ENCODE data around the gene APAF1.
A peak's percentile ranks its signal among the peaks of the same experiment; 100 is the strongest.

Gene APAF1

GRCh38 chr12:98669751-98670150 is 24.7 kb downstream of the APAF1 start:
- no peak for DNase-seq

GRCh38 chr12:98671459-98671858 is 26.4 kb downstream of the APAF1 start:
- DNase-seq: no peak

- DNase-seq: no peak
Measured at GRCh38 chr12:98674841-98675240, 29.8 kb downstream of the APAF1 start.

GRCh38 chr12:98678236-98678945 is 33.3 kb downstream of the APAF1 start:
- DNase-seq: no peak

GRCh38 chr12:98678946-98679610 is 34.0 kb downstream of the APAF1 start:
- no peak for DNase-seq

- no peak for DNase-seq
Measured at GRCh38 chr12:98679611-98680005, 34.5 kb downstream of the APAF1 start.

- no peak for DNase-seq
Measured at GRCh38 chr12:98684199-98684598, 39.1 kb downstream of the APAF1 start.

- no peak for DNase-seq
Measured at GRCh38 chr12:98686603-98687002, 41.5 kb downstream of the APAF1 start.

GRCh38 chr12:98691351-98691750 is 46.3 kb downstream of the APAF1 start:
- no peak for DNase-seq

- DNase-seq: no peak
Measured at GRCh38 chr12:98696036-98696646, 51.1 kb downstream of the APAF1 start.

- DNase-seq: no peak
Measured at GRCh38 chr12:98697209-98697608, 52.1 kb downstream of the APAF1 start.

GRCh38 chr12:98698603-98699463 is 53.7 kb downstream of the APAF1 start:
- peak; percentile 32 for DNase-seq

GRCh38 chr12:98699586-98699985 is 54.5 kb downstream of the APAF1 start:
- no peak for DNase-seq

- no peak for DNase-seq
Measured at GRCh38 chr12:98701166-98701565, 56.1 kb downstream of the APAF1 start.

GRCh38 chr12:98709022-98709421 is 63.9 kb downstream of the APAF1 start:
- DNase-seq: no peak

- DNase-seq: no peak
Measured at GRCh38 chr12:98714426-98714825, 69.3 kb downstream of the APAF1 start.

- no peak for DNase-seq
Measured at GRCh38 chr12:98719515-98720504, 74.7 kb downstream of the APAF1 start.

GRCh38 chr12:98721204-98721702 is 76.2 kb downstream of the APAF1 start:
- no peak for DNase-seq

- no peak for DNase-seq
Measured at GRCh38 chr12:98724384-98725155, 79.5 kb downstream of the APAF1 start.

- DNase-seq: peak; percentile 44
Measured at GRCh38 chr12:98725476-98726247, 80.6 kb downstream of the APAF1 start.

All from activated naive CD4-positive, alpha-beta T cell treated with anti-CD3 and anti-CD28 coated beads, Interleukin-2, amount 50 U/mL, for 16 hours (primary cell).